HepG2 (cell line): ENCODE results near the gene SEZ6L.

Source experiments
- ATAD3A ChIP-seq: sonication (generic); formaldehyde crosslinking; IDR thresholded peaks from 2 replicates; pipeline ENCODE4 v1.4.0; 2020; ENCODE audit warnings: missing genetic modification reagents
- ATF2 ChIP-seq: sonication (generic); formaldehyde crosslinking; IDR thresholded peaks from 2 replicates; pipeline ENCODE4 v1.4.0; 2020; ENCODE audit warnings: missing genetic modification reagents
- CBFB ChIP-seq: sonication (generic); formaldehyde crosslinking; IDR thresholded peaks from 2 replicates; pipeline ENCODE4 v1.4.0; 2020; ENCODE audit warnings: missing genetic modification reagents
- GABPA ChIP-seq, 2 experiments: IDR thresholded peaks; 2 replicates each; pipeline ENCODE4 v1.6.1; 2011 to 2016; ENCODE audit warnings: low read depth in 2 of 2, low read length in 1 of 2, missing biosample characterization in 1 of 2, missing genetic modification characterization in 1 of 2
- ISX ChIP-seq: sonication (generic); formaldehyde crosslinking; conservative IDR thresholded peaks from 2 replicates; pipeline ENCODE4 v1.5.0; 2020; ENCODE audit warnings: missing genetic modification reagents
- MAZ ChIP-seq, 2 experiments: sonication (generic) in 1 of 2; formaldehyde crosslinking in 1 of 2; IDR thresholded peaks; 2 replicates each; pipeline versions ENCODE4 v1.5.0 to v1.6.1; 2012 to 2020; ENCODE audit warnings: low read depth in 2 of 2, mild to moderate bottlenecking in 2 of 2, borderline replicate concordance in 1 of 2, improper control_type of control experiment in 1 of 2, low read length in 1 of 2, missing genetic modification reagents in 1 of 2, moderate library complexity in 1 of 2
- NR2C2 ChIP-seq: sonication (generic); formaldehyde crosslinking; IDR thresholded peaks from 2 replicates; pipeline ENCODE4 v1.4.0; 2020; ENCODE audit warnings: missing genetic modification reagents, mild to moderate bottlenecking, moderate library complexity, borderline replicate concordance
- SRF ChIP-seq: IDR thresholded peaks from 2 replicates; pipeline ENCODE4 v1.6.1; 2011; ENCODE audit warnings: mild to moderate bottlenecking, low read depth, low read length, moderate library complexity
- TFAP4 ChIP-seq: sonication (generic); IDR thresholded peaks from 2 replicates; pipeline ENCODE4 v1.6.1; 2016; ENCODE audit warnings: low read depth, borderline replicate concordance
- TF ChIP-seq, protein P1 (sequence below): sonication (generic); formaldehyde crosslinking; IDR thresholded peaks from 2 replicates; pipeline ENCODE4 v1.5.0; 2020; ENCODE audit warnings: missing genetic modification reagents
- TF ChIP-seq, protein P2 (sequence below): sonication (generic); formaldehyde crosslinking; IDR thresholded peaks from 2 replicates; pipeline ENCODE4 v1.5.0; 2020; ENCODE audit warnings: mild to moderate bottlenecking, missing genetic modification reagents, moderate library complexity

DNA sequence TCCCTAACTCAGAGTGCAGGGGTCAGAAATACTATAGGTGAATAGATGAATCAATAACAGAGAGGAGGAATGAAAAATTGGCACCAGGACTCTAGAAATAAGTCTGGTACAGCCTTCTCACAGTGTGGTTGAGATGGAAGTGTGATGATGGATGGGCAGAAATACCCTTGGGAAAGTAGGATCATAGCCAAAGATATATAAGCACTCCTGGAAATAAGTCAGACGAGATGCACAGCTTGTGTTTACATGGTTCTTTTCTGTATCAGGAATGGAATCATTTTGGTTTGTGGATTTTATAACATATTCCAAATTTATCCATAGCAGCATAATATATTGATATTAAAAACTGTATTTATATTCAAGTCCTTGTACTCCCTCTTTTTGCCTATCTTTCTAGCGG is 33.5 kb upstream of the SEZ6L start:
- TF ChIP-seq ATF2 (no peak), ATAD3A (no peak), CBFB (CRISPR knock-in tag) (no peak), SRF (no peak), NR2C2 (CRISPR knock-in tag) (no peak), MAZ (IDR thresholded peaks at IDR 0.05; ENCODE audit: borderline replicate concordance, low read depth, low read length) (no peak), MAZ (CRISPR knock-in tag; IDR thresholded peaks at IDR 0.05; ENCODE audit: low read depth) (no peak), ISX (no peak), GABPA (IDR thresholded peaks at IDR 0.05; ENCODE audit: low read depth, low read length) (no peak), GABPA (CRISPR knock-in tag; IDR thresholded peaks at IDR 0.05; ENCODE audit: low read depth) (no peak), TFAP4 (no peak)
- TF ChIP-seq, protein P1, sequence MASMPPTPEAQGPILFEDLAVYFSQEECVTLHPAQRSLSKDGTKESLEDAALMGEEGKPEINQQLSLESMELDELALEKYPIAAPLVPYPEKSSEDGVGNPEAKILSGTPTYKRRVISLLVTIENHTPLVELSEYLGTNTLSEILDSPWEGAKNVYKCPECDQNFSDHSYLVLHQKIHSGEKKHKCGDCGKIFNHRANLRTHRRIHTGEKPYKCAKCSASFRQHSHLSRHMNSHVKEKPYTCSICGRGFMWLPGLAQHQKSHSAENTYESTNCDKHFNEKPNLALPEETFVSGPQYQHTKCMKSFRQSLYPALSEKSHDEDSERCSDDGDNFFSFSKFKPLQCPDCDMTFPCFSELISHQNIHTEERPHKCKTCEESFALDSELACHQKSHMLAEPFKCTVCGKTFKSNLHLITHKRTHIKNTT: no peak
- TF ChIP-seq, protein P2, sequence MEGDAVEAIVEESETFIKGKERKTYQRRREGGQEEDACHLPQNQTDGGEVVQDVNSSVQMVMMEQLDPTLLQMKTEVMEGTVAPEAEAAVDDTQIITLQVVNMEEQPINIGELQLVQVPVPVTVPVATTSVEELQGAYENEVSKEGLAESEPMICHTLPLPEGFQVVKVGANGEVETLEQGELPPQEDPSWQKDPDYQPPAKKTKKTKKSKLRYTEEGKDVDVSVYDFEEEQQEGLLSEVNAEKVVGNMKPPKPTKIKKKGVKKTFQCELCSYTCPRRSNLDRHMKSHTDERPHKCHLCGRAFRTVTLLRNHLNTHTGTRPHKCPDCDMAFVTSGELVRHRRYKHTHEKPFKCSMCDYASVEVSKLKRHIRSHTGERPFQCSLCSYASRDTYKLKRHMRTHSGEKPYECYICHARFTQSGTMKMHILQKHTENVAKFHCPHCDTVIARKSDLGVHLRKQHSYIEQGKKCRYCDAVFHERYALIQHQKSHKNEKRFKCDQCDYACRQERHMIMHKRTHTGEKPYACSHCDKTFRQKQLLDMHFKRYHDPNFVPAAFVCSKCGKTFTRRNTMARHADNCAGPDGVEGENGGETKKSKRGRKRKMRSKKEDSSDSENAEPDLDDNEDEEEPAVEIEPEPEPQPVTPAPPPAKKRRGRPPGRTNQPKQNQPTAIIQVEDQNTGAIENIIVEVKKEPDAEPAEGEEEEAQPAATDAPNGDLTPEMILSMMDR: no peak
